Adrenal gland (tissue), 12 donors: ENCODE results near the gene EFHC1. TPM values are rescaled to one million over a fixed set of nuclear protein-coding genes. Genes with fewer than 3 reads are reported as not detected.

Experiments used
- DNase-seq, 7 donors: peaks; one replicate each; pipeline ENCODE4 v3.0.0-alpha.2; 2019 to 2020
- H3K27ac ChIP-seq, 5 donors: fragments of 200-600 bp; sonication (generic) in 4 of 5; 1 replicate in 3 of 5; 2 replicates in 2 of 5; pipeline versions ENCODE4 v1.5.1 to v1.8.0; 2016 to 2020; ENCODE audit warnings: mild to moderate bottlenecking in 1 of 5
- H3K27me3 ChIP-seq: fragments of 200-600 bp; 2 replicates; pipeline ENCODE4 v1.8.0; 2021
- H3K36me3 ChIP-seq, 2 donors: fragments of 200-600 bp; replicated peaks in 1 of 2; 1 replicate in 1 of 2; 2 replicates in 1 of 2; pipeline versions ENCODE4 v1.5.1 to v1.8.0; 2018 to 2022
- H3K4me1 ChIP-seq, 2 donors: fragments of 200-600 bp; replicated peaks in 1 of 2; 1 replicate in 1 of 2; 2 replicates in 1 of 2; pipeline versions ENCODE4 v1.5.1 to v1.8.0; 2018 to 2021
- H3K4me3 ChIP-seq, 4 donors: fragments of 200-600 bp; sonication (generic) in 3 of 4; one replicate each; pipeline ENCODE4 v1.5.1; 2016 to 2018
- H3K9me3 ChIP-seq, 3 donors: fragments of 200-600 bp; sonication (generic) in 1 of 3; replicated peaks in 1 of 3; 1 replicate in 2 of 3; 2 replicates in 1 of 3; pipeline versions ENCODE4 v1.5.1 to v1.8.0; 2016 to 2021
- POLR2A ChIP-seq, 2 donors: fragments of 450-650 bp; IDR thresholded peaks; one replicate each; pipeline ENCODE4 v1.6.1; 2017; ENCODE audit warnings: antibody characterized with exemption in 2 of 2, mild to moderate bottlenecking in 2 of 2, moderate library complexity in 1 of 2
- WGBS, 4 donors: extraction: QIAGEN DNeasy Blood & Tissue Kit in 2 of 4; methylation state at CpG; one replicate each; pipeline versions ENCODE4 v1.1.5 to v1.1.7; 2013 to 2017; 5-methylcytosine and 5-hydroxymethylcytosine counted together
- intact Hi-C, 2 donors: fragments of 100-400 bp; cut with DNase I; formaldehyde crosslinking; loops; one replicate each; pipeline versions ENCODE4 v1.14.1 to v1.15.0; 2022 to 2023
- polyA plus RNA-seq, 3 donors: library from polyadenylated mRNA; stranded (reverse); fragments of 200-250 nt in 2 of 3; fragments of 350-450 nt in 1 of 3; fragmentation: Illumina TruSeq in 1 of 3; extraction: RNeasy Lipid Tissue Mini Kit (QIAGEN cat#74804) in 1 of 3; gene quantifications; one replicate each; pipeline ENCODE4 v1.2.3, GENCODE V29; 2013 to 2014
- total RNA-seq, 9 donors: library from RNA; depleted of rRNA in 4 of 9; stranded (reverse); fragments of >200 nt in 4 of 9; fragments of 120-200 nt in 1 of 9; fragmentation: NEBNext Ultra II Directional in 1 of 9; extraction: Animal tissue kit (Norgen Biotek cat#: 25700) in 1 of 9; gene quantifications; one replicate each; pipeline versions ENCODE4 v1.1.0 to v1.2.4, GENCODE V29; 2013 to 2023
- TF ChIP-seq, protein P1 (sequence below), 6 experiments: fragments of 450-650 bp in 4 of 6; fragments of 200-600 bp in 2 of 6; sonication (generic) in 1 of 6; IDR thresholded peaks; 1 replicate in 5 of 6; 2 replicates in 1 of 6; pipeline versions ENCODE4 v1.5.1 to v1.8.0; 2016 to 2021; ENCODE audit warnings: antibody characterized with exemption in 6 of 6, mild to moderate bottlenecking in 2 of 6, moderate library complexity in 1 of 6
- donor health status: healthy with polysubstance abuse.
- donor health status: Bipolar disorder and iron deficiency.
- donor health status: DM: yes; HTN: yes; CAD: no.
- donor health status: DM: no; HTN: no; CAD: no.
- donor health status: DM: no; HTN: no; CAD: no.
- donor health status: DM: yes; HTN: yes; CAD: no.

EFHC1 gene
- total and polyA plus RNA-seq, 12 donors, result 4.0 to 47.9 (median 16.8) TPM

DNA sequence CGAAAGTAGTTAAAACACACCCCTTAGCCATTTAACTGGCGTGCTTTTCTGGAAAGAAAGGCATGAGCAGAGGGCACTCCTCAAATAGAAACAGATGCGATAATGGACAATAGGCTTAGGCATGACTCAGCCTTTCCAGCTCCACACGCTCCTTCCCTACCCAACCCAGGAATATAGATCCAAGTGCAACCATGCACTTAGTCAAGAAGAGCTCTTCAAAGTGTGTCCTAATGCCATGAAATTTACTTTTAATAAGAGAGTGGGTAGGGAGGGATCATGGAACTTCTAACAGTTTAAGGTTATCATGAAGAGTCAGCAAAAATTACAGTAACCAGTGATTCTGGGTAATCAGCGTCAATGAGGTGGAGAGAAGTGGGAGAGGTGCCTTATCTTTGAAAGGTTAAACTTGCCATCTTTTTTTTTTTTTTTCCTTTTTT lies 2.4 kb upstream of the EFHC1 start:
- Histone ChIP-seq H3K4me1 (peaks cover 7 to 20% of the 10 kb centered on the region in 2 donors), H3K27ac (peak overlapping the region in 1 of 5 donors; percentile 0)
- intact Hi-C loops, result loop anchor here (5.0 kb wide), 2 partner anchors 180 to 245 kb away; no protein-coding TSS in a partner anchor

DNA sequence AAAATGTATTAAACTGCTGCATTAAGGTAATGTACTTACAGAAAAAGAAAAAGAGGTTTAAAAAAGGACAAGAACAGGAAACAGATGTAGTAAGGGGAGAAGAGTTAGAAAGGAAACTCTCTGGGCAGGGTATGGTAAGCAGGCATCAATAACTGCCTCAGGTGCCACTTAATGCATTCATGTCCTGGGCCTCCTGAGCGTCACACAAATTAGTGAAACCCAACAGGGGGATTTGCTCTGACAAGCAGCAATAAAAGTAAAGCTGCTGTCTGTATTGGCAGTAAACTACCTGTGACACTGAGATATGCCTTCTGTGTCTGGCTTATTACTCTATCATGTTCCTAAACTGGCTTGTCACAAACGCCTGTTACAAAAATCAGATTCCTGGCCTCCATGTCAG lies 1.5 kb upstream of the EFHC1 start:
- TF ChIP-seq POLR2A (IDR thresholded peaks at IDR 0.05), result no peak
- TF ChIP-seq, protein P1, sequence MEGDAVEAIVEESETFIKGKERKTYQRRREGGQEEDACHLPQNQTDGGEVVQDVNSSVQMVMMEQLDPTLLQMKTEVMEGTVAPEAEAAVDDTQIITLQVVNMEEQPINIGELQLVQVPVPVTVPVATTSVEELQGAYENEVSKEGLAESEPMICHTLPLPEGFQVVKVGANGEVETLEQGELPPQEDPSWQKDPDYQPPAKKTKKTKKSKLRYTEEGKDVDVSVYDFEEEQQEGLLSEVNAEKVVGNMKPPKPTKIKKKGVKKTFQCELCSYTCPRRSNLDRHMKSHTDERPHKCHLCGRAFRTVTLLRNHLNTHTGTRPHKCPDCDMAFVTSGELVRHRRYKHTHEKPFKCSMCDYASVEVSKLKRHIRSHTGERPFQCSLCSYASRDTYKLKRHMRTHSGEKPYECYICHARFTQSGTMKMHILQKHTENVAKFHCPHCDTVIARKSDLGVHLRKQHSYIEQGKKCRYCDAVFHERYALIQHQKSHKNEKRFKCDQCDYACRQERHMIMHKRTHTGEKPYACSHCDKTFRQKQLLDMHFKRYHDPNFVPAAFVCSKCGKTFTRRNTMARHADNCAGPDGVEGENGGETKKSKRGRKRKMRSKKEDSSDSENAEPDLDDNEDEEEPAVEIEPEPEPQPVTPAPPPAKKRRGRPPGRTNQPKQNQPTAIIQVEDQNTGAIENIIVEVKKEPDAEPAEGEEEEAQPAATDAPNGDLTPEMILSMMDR (IDR thresholded peaks at IDR 0.05), result no peak
- no peak for DNase-seq
- intact Hi-C loops, result loop anchor here (5.0 kb wide), 2 partner anchors 179 to 244 kb away; no protein-coding TSS in a partner anchor
- Histone ChIP-seq H3K4me3 (no peak overlapping the region), H3K27me3 (no peaks in the 10 kb centered on the region), H3K4me1 (peaks cover 7 to 20% of the 10 kb centered on the region in 2 donors), H3K9me3 (no peaks in the 10 kb centered on the region), H3K36me3 (no peaks in the 10 kb centered on the region), H3K27ac (no peak overlapping the region)
- WGBS, 4 donors, result 69 to 77% (median 76%) methylated on average over 2 of the region's 2 CpGs

More for the DNA sequence above, 2.4 kb upstream of the EFHC1 start:
- Histone ChIP-seq H3K4me3 (no peak overlapping the region), H3K9me3 (no peaks in the 10 kb centered on the region), H3K36me3 (no peaks in the 10 kb centered on the region), H3K27me3 (no peaks in the 10 kb centered on the region)
- 78 to 83% (median 79%) methylated on average over 5 of the region's 5 CpGs for WGBS, 4 donors
- no peak for TF ChIP-seq POLR2A (IDR thresholded peaks at IDR 0.05)
- TF ChIP-seq, protein P1 (IDR thresholded peaks at IDR 0.05), result no peak
- DNase-seq, result peak in 1 of 7 donors; percentile 30

DNA sequence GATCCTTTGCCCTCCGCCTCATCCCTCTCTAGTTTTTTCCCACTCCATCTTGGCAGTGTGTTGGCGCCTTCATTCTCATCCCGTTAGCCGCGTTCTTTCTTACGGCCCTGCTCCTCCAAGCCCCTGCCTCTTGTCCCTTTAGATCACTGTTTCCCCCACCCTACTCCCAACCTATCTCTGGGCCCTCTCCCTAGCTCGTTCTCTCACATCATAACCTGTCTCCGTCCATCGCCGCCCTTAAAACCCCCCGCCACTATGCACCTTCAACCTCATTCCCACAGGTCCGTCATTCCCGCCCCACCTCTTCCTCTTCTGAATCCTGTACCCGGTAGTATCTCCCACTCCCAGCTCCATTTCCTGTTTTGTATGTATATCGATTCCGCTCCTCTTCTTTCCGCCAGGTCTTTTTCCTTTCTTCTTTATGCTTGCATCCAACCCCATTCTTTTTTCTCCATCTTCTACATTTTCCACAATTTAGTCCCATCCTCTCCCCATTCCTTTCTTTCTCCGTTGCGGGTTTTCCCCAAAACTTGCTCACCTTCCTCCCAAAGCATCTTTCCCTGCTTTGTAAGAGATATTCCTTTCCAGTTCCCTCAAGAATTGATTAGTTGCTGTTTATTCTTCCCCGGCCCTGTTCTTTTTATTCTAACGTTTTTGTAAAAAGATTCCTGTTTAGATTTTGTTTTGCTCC lies 671 bp downstream of the EFHC1 start:
- peaks cover 7 to 19% of the 10 kb centered on the region in 2 donors for H3K4me1 ChIP-seq
- intact Hi-C loops, result loop anchor here (10.0 kb wide), 2 partner anchors 84 to 154 kb away; partner anchors contain the start of gene TRAM2 (in 1 of the 2)

DNA sequence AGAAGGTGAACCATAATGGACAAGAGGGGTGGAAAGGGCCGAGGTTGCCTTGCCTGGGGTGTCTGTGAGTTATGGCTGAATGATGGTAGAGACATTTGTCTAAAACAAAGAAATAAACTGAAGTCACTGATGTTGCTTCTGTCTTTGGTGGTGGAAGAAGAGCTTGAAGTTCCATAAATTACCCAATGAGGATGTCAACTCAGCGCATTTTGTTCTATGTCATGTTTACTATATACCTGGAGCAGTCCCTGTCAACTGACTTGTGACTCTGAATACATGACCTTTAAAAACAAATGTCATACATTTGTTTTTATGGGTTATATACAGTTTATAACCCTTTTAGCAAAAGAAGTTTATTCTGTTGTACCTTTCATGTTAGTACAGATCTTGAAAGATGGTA lies 2.0 kb downstream of the EFHC1 start:
- Histone ChIP-seq H3K27me3 (no peaks in the 10 kb centered on the region), H3K27ac (no peak overlapping the region), H3K4me3 (no peak overlapping the region), H3K9me3 (no peaks in the 10 kb centered on the region), H3K36me3 (no peaks in the 10 kb centered on the region), H3K4me1 (peaks cover 7 to 12% of the 10 kb centered on the region in 2 donors)
- TF ChIP-seq, protein P1 (IDR thresholded peaks at IDR 0.05), result no peak
- TF ChIP-seq POLR2A (IDR thresholded peaks at IDR 0.05), result no peak
- 88 to 95% (median 92%) methylated on average over 2 of the region's 2 CpGs for WGBS, 4 donors
- intact Hi-C loops, result loop anchor here (10.0 kb wide), 2 partner anchors 83 to 153 kb away; partner anchors contain the start of gene TRAM2 (in 1 of the 2)
- DNase-seq, result no peak

More for the DNA sequence above, 671 bp downstream of the EFHC1 start:
- H3K27me3 ChIP-seq, result no peaks in the 10 kb centered on the region
- TF ChIP-seq POLR2A (IDR thresholded peaks at IDR 0.05), result no peak
- TF ChIP-seq, protein P1 (IDR thresholded peaks at IDR 0.05), result no peak
- H3K27ac ChIP-seq, result peak overlapping the region in 2 of 5 donors; percentile 86 to 89
- H3K36me3 ChIP-seq, result no peaks in the 10 kb centered on the region
- WGBS, 4 donors, result 2 to 3% (median 3%) methylated on average over 21 of the region's 21 CpGs
- H3K9me3 ChIP-seq, result no peaks in the 10 kb centered on the region
- DNase-seq, result peak in 2 of 7 donors; percentile 26 to 67
- peak overlapping the region in 3 of 4 donors; percentile 1 to 83 (median 42) for H3K4me3 ChIP-seq
